Transverse colon (tissue), 4 donors: ENCODE data around the gene PROSER3.

Experiments
- POLR2A ChIP-seq: fragments of 450-650 bp; IDR thresholded peaks from one replicate; pipeline ENCODE4 v1.6.1; 2016; ENCODE audit warnings: antibody characterized with exemption, mild to moderate bottlenecking, moderate library complexity
- POLR2AphosphoS5 ChIP-seq, 3 donors: sonication (generic); formaldehyde crosslinking; IDR thresholded peaks; one replicate each; pipeline ENCODE4 v1.6.1; 2016; ENCODE audit warnings: antibody characterized with exemption in 3 of 3
- TF ChIP-seq, protein P1 (sequence below), 5 experiments: fragments of 200-600 bp in 3 of 5; fragments of 450-650 bp in 2 of 5; sonication (generic) in 3 of 5; IDR thresholded peaks; 1 replicate in 2 of 5; 2 replicates in 3 of 5; pipeline ENCODE4 v1.5.1; 2016 to 2017; ENCODE audit warnings: antibody characterized with exemption in 5 of 5, inconsistent platforms in 3 of 5, mild to moderate bottlenecking in 2 of 5, moderate library complexity in 1 of 5

DNA sequence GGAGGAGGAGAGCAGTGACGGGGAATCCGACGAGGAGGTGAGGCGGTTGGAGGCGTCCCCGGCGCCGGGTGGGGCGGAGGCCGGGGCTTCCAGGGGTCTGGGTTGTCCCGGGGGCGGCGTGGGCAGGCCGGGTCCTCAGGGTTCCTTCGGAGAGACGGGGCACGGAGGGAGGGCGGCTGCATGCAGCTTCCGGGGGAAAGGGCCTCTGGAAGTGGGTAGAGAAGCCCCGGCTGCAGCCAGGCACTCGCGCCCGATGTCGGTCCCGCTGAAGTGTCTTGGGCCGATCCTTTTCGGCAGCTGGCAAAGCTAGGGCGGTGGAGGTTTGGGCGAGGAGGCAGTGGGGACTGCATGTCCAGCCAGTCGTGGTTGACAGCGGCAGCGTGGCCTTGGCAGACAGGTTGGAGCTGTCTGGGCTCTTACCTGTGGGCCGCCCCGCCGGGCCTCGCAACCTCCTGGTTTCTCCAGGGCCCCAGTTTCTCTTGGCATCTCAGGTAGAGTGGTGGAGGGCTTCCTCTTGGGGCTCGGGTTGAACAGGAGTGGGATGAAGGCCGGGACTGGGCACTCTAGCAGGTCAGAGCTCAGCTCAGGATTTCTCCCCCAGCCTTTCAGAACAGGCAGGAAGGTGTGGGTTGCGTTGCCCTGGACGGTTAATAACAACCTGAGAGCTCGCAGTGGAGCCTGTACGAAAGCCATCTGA is 39.5 kb upstream of the PROSER3 start:
- TF ChIP-seq, protein P1, sequence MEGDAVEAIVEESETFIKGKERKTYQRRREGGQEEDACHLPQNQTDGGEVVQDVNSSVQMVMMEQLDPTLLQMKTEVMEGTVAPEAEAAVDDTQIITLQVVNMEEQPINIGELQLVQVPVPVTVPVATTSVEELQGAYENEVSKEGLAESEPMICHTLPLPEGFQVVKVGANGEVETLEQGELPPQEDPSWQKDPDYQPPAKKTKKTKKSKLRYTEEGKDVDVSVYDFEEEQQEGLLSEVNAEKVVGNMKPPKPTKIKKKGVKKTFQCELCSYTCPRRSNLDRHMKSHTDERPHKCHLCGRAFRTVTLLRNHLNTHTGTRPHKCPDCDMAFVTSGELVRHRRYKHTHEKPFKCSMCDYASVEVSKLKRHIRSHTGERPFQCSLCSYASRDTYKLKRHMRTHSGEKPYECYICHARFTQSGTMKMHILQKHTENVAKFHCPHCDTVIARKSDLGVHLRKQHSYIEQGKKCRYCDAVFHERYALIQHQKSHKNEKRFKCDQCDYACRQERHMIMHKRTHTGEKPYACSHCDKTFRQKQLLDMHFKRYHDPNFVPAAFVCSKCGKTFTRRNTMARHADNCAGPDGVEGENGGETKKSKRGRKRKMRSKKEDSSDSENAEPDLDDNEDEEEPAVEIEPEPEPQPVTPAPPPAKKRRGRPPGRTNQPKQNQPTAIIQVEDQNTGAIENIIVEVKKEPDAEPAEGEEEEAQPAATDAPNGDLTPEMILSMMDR (IDR thresholded peaks at IDR 0.05), result no peak
- no peak for TF ChIP-seq POLR2A
- no peak for TF ChIP-seq POLR2AphosphoS5 (IDR thresholded peaks at IDR 0.05)
